Measurements from ENCODE around the gene DNAJB8.

Gene DNAJB8

GRCh38 chr3:128473737-128474136 lies 7.0 kb upstream of the DNAJB8 start:
- H3K4me3 ChIP-seq (replicated peaks in 1 of 2; ENCODE audit: low read depth in 2 of 2, low read length in 2 of 2) = no peak overlapping the region
- no peak for TF ChIP-seq CTCF (IDR thresholded peaks at IDR 0.05; ENCODE audit: low read depth, low read length)
- no peak for DNase-seq (ENCODE audit: low read depth in 2 of 2)

GRCh38 chr3:128473180-128473519 lies 6.5 kb upstream of the DNAJB8 start:
- no peak for DNase-seq (ENCODE audit: low read depth in 2 of 2)
- no peak overlapping the region for H3K4me3 ChIP-seq (replicated peaks in 1 of 2; ENCODE audit: low read depth in 2 of 2, low read length in 2 of 2)
- TF ChIP-seq CTCF (IDR thresholded peaks at IDR 0.05; ENCODE audit: low read depth, low read length) = no peak

GRCh38 chr3:128472449-128473179 lies 5.9 kb upstream of the DNAJB8 start:
- no peak for TF ChIP-seq CTCF (IDR thresholded peaks at IDR 0.05; ENCODE audit: low read depth, low read length)
- DNase-seq (ENCODE audit: low read depth in 2 of 2) = no peak
- no peak overlapping the region for H3K4me3 ChIP-seq (replicated peaks in 1 of 2; ENCODE audit: low read depth in 2 of 2, low read length in 2 of 2)

- no peak for DNase-seq (ENCODE audit: low read depth in 2 of 2)
- no peak overlapping the region for H3K4me3 ChIP-seq (replicated peaks in 1 of 2; ENCODE audit: low read depth in 2 of 2, low read length in 2 of 2)
- TF ChIP-seq CTCF (IDR thresholded peaks at IDR 0.05; ENCODE audit: low read depth, low read length) = no peak
Measured at GRCh38 chr3:128471720-128472119, 5.0 kb upstream of the DNAJB8 start.

GRCh38 chr3:128471110-128471509 lies 4.4 kb upstream of the DNAJB8 start:
- H3K4me3 ChIP-seq (replicated peaks in 1 of 2; ENCODE audit: low read depth in 2 of 2, low read length in 2 of 2) = no peak overlapping the region
- DNase-seq (ENCODE audit: low read depth in 2 of 2) = no peak
- no peak for TF ChIP-seq CTCF (IDR thresholded peaks at IDR 0.05; ENCODE audit: low read depth, low read length)

GRCh38 chr3:128470134-128470899 lies 3.6 kb upstream of the DNAJB8 start:
- H3K4me3 ChIP-seq (replicated peaks in 1 of 2; ENCODE audit: low read depth in 2 of 2, low read length in 2 of 2) = no peak overlapping the region
- no peak for TF ChIP-seq CTCF (IDR thresholded peaks at IDR 0.05; ENCODE audit: low read depth, low read length)
- DNase-seq (ENCODE audit: low read depth in 2 of 2) = no peak
